ENCODE results near the gene DDR1. TPM values are rescaled to one million over a fixed set of nuclear protein-coding genes. Genes with fewer than 3 reads are reported as not detected.

The DDR1 gene
- total RNA-seq, result 10 to 100 TPM; 25.2 to 26.0 TPM
- long read RNA-seq, donor 1, partial matches to known transcripts, result 6 of 6 reads
- long read RNA-seq, donor 1, other reads (novel, unspliced or antisense), result 0 of 6 reads
- long read RNA-seq, donor 2, partial matches to known transcripts, result 14 of 17 reads
- long read RNA-seq, donor 2, other reads (novel, unspliced or antisense), result 3 of 17 reads

DNA sequence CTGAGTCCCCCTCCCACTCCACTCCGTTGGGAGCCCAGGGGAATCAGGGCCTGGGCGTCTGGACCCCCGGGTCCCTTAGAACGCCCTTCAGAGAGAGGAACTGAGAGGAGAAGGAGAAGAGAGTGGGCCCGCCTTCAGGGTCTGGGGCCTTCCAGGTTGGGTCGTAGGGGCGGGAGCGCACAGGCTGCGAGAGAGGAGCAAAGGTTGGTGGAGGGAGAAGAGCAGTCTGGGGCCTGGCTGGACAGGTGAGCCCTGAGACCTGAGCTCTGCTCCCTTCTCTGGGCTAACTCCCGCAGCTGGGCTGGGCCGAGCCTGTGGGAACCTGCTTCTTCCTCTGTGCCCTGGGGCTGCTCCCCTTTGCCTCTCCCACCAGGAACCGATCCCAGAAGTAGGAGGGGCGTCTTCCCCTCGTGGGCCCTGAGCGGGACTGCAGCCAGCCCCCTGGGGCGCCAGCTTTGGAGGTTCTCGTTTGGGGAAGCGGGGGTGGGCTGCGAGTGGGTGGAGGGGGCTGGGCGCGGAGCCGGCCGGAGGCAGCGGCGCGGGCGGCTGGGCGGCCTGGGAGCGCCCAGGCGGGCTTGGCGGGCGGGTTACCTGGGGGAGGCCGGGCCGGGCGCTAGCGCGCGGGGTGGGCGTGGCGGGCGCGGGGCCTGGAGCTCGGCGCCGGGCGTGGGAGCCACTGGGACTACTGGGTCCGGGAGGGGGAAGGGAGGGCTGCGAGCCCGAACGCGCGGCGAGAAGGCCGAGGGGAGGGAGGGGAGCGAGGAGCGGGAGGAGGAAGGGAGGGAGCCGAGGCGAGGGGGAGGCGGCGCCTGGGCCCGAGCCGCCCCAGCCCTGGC, at the start of gene DDR1:
TSS of gene DDR1 (plus strand) at position 835 of the 836 bp plus-strand sequence. CDS start 4,211 bp downstream, outside the sequence.
- intact Hi-C loops (cut with DNase I), result loop anchor here (1.0 to 5.0 kb wide), 2 partner anchors 28 to 157 kb away; no protein-coding TSS in a partner anchor
- DNase-seq (ENCODE audit: low spot score), result peak; percentile 89

DNA sequence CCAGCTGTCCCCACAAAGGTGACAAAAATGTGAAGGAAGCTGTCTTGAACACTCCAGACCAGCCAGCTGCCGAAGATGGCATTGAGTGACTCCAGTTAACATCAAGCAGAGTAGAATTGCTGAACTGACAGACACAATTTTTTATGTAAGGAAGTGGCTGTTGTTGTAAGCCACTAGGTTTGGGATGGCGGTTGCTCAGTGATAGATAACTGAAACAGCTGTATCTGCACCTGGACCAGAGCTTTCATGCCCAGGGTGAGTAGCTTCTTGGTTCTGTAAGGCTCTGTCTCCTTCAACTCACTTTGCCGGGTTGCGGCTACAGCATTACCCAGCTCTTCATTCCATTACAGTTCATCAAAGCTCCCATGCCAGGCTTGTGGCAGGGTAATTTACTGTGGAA, 49.7 kb upstream of the DDR1 start:
- no peak for DNase-seq (ENCODE audit: low spot score)
- intact Hi-C loops (cut with DNase I), result loop anchor here in 1 of 2 donors (10.0 kb wide), 1 partner anchor 240 kb away; no protein-coding TSS in a partner anchor

DNA sequence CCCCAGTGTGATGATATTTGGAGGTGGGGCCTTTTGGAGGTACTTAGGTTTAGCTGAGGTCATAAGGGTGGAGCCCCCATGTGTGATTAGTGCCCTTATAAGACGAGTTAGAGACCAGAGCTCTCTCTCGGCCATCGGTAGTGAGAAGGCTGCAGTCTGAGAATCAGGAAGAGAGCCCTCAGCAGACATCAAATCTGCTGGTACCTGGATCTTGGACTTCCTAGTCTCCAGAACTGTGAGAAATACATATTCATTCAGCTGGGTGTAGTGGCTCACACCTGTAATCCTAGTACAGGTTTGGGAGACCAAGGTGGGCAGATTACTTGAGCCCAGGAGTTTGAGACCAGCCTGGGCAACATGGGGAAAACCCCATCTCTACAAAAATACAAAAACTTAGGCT, 48.7 kb upstream of the DDR1 start:
- no peak for DNase-seq (ENCODE audit: low spot score)
- intact Hi-C loops (cut with DNase I), result loop anchor here in 1 of 2 donors (10.0 kb wide), 1 partner anchor 239 kb away; no protein-coding TSS in a partner anchor

GRCh38 chr6:30836431-30836866, 47.9 kb upstream of the DDR1 start:
- DNase-seq (ENCODE audit: low spot score), result no peak
- intact Hi-C loops (cut with DNase I), result loop anchor here in 1 of 2 donors (10.0 kb wide), 1 partner anchor 238 kb away; no protein-coding TSS in a partner anchor

DNA sequence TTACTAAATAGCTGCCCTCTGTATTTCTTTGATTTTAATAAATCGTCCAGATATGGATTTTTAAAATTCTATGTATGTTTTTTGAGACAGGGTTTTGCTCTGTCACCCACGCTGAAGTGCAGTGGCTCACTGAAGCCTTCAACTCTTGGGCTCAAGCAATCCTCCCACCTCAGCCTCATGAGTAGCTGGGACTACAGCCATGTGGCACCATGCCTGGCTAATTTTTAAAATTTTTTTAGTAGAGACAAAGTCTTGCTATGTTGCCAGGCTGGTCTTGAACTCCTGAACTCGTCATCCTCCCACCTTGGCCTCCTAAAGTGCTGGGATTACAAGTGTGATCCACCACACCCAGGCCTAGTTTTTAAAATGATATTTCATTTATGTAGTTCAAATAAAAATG, 47.4 kb upstream of the DDR1 start:
- intact Hi-C loops (cut with DNase I), result loop anchor here in 1 of 2 donors (10.0 kb wide), 1 partner anchor 238 kb away; no protein-coding TSS in a partner anchor

GRCh38 chr6:30837432-30837831, 46.9 kb upstream of the DDR1 start:
- intact Hi-C loops (cut with DNase I), result loop anchor here in 1 of 2 donors (10.0 kb wide), 1 partner anchor 237 kb away; no protein-coding TSS in a partner anchor
- DNase-seq (ENCODE audit: low spot score), result no peak

More for the DNA sequence above, 47.4 kb upstream of the DDR1 start:
- peak; percentile 23 for DNase-seq (ENCODE audit: low spot score)

GRCh38 chr6:30837870-30838269, 46.4 kb upstream of the DDR1 start:
- DNase-seq (ENCODE audit: low spot score), result peak; percentile 8
- intact Hi-C loops (cut with DNase I), result loop anchor here in 1 of 2 donors (10.0 kb wide), 1 partner anchor 237 kb away; no protein-coding TSS in a partner anchor

- DNase-seq (ENCODE audit: low spot score), result no peak
- intact Hi-C loops (cut with DNase I), result loop anchor here in 1 of 2 donors (10.0 kb wide), 1 partner anchor 235 kb away; no protein-coding TSS in a partner anchor
Observed at GRCh38 chr6:30839671-30840070, 44.6 kb upstream of the DDR1 start.

DNA sequence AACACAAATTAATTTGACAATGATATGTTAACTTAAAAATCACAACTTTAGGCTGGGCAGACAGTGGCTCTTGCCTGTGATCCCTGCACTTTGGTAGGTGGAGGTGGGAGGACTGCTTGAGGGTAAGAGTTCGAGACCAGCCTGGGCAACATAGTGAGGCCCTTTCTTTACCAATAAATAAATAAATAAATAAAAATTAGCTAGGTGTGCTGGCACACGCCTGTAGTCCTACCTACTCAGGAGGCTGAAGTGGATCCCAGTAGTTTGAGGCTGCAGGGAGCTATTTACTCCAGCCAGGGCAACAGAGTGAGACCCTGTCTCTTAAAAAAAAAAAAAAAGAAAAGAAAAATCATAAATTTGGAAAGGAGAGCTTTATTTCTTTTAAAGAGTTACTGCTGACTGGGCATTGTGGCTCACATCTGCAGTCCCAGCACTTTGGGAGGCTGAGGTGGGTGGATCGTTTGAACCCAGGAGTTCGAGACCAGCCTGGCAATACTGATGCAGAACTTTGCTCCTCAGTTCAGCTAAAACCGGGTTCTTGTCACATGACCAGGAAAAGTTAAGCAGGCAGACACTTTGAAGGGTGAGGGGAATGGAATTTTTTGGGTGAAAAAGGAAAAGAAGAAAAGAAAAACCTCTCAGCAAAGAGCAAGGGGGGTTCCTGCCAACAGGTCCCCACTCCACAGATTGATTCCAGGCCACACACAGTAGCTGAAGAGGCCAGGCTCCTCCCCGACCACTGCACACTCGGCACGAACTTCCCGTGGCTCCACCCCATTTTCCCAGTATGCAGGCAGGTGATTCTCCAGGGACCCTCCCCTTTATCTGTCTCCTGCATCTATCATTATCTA, 44.0 kb upstream of the DDR1 start:
- DNase-seq (ENCODE audit: low spot score), result peak; percentile 19
- intact Hi-C loops (cut with DNase I), result no loop called here

DNA sequence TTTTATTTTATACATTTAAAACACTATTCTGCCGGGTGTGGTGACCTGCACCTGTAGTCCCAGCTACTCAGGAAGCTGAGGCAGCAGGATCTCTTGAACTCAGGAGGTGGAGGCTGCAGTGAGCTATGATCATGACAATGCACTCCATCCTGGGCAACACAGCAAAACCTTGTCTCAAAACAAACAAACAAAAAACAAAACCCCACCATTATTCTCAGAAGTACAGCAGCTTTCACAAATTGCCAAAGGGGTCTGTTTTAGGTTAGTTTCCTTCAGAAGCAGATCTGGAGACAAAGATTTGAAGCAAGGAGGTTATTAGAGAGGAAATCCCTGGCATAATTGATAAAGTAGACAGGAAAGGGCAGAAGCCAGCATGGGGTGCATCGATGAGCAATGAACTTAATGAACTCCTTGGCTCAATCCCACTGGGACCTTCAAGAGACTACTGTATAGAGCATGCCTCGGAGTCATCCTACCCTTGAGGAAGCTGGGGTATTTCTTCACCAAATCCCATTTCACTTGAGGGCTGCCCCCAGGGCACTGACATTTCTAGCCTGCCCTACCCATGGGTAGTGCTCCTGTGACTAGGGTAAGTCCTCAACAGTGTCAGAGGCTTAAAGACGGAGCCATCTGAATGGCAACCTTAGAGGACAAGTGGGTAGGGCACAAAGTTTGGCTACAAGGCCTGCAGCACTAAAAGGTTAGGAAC, 43.2 kb upstream of the DDR1 start:
- intact Hi-C loops (cut with DNase I), result no loop called here
- peak; percentile 15 for DNase-seq (ENCODE audit: low spot score)

GRCh38 chr6:30841644-30842504, 42.4 kb upstream of the DDR1 start:
- DNase-seq (ENCODE audit: low spot score), result peak; percentile 31
- intact Hi-C loops (cut with DNase I), result no loop called here

GRCh38 chr6:30842754-30843610, 41.3 kb upstream of the DDR1 start:
- intact Hi-C loops (cut with DNase I), result no loop called here
- peak; percentile 48 for DNase-seq (ENCODE audit: low spot score)

- DNase-seq (ENCODE audit: low spot score), result peak; percentile 59
- intact Hi-C loops (cut with DNase I), result no loop called here
Observed at GRCh38 chr6:30843611-30843998, 40.7 kb upstream of the DDR1 start.

GRCh38 chr6:30844118-30844535, 40.2 kb upstream of the DDR1 start:
- peak; percentile 41 for DNase-seq (ENCODE audit: low spot score)
- intact Hi-C loops (cut with DNase I), result no loop called here

GRCh38 chr6:30845183-30845582, 39.1 kb upstream of the DDR1 start:
- DNase-seq (ENCODE audit: low spot score), result peak; percentile 35
- intact Hi-C loops (cut with DNase I), result no loop called here

- intact Hi-C loops (cut with DNase I), result no loop called here
- DNase-seq (ENCODE audit: low spot score), result peak; percentile 26
Observed at GRCh38 chr6:30847421-30847970, 36.8 kb upstream of the DDR1 start.
